Kidney (tissue), 14 donors: ENCODE data around the gene MOB3B. TPM values are rescaled to one million over a fixed set of nuclear protein-coding genes. Genes with fewer than 3 reads are reported as not detected.

Experiments used
- DNase-seq, 5 donors: peaks; one replicate each; pipeline ENCODE4 v3.0.0-alpha.2; 2013 to 2020
- FAIRE-seq: peaks from 2 replicates; lab custom pipeline; 2012; peaks lifted over from hg19 to GRCh38; lab: Jason Lieb, UNC
- H3K27ac ChIP-seq, 2 donors: one replicate each; pipeline ENCODE4 v1.7.0; 2013; ENCODE audit warnings: low read depth in 2 of 2, low read length in 2 of 2, inconsistent platforms in 1 of 2
- H3K27me3 ChIP-seq: one replicate; pipeline ENCODE4 v1.7.1; 2013; ENCODE audit warnings: low read length, inconsistent platforms; ENCODE audit not compliant: control insufficient read depth, insufficient read depth
- H3K36me3 ChIP-seq, 3 donors: one replicate each; pipeline versions ENCODE4 v1.7.0 to v1.7.1; 2013; ENCODE audit warnings: low read length in 3 of 3, control low read depth in 1 of 3, inconsistent platforms in 1 of 3; ENCODE audit not compliant: insufficient read depth in 3 of 3, control insufficient read depth in 2 of 3
- H3K4me1 ChIP-seq, 3 donors: one replicate each; pipeline versions ENCODE4 v1.7.0 to v1.7.1; 2013; ENCODE audit warnings: low read length in 3 of 3, inconsistent platforms in 1 of 3, low read depth in 1 of 3; ENCODE audit not compliant: control insufficient read depth in 2 of 3, insufficient read depth in 2 of 3
- H3K4me3 ChIP-seq, 3 donors: one replicate each; pipeline versions ENCODE4 v1.7.0 to v1.8.1; 2013; ENCODE audit warnings: low read length in 3 of 3, control low read depth in 1 of 3, inconsistent platforms in 1 of 3
- H3K9ac ChIP-seq, 3 donors: one replicate each; pipeline versions ENCODE4 v1.7.0 to v1.7.1; 2013; ENCODE audit warnings: low read length in 3 of 3, control low read depth in 1 of 3, inconsistent platforms in 1 of 3
- H3K9me3 ChIP-seq, 3 donors: one replicate each; pipeline versions ENCODE4 v1.7.0 to v1.7.1; 2013; ENCODE audit warnings: low read length in 3 of 3, control low read depth in 1 of 3, inconsistent platforms in 1 of 3; ENCODE audit not compliant: control insufficient read depth in 2 of 3, insufficient read depth in 1 of 3
- CTCF ChIP-seq: IDR thresholded peaks from 3 replicates; pipeline ENCODE4 v1.5.1; 2012; ENCODE audit warnings: mild to moderate bottlenecking, moderate library complexity, borderline replicate concordance; ENCODE audit not compliant: insufficient read depth; ENCODE audit errors: extremely low read depth
- intact Hi-C: fragments of 100-400 bp; cut with DNase I; formaldehyde crosslinking; loops from one replicate; pipeline ENCODE4 v1.11.1; 2022
- polyA plus RNA-seq: library from polyadenylated mRNA; stranded (reverse); fragments of 350-450 nt; fragmentation: Illumina TruSeq; extraction: RNeasy Lipid Tissue Mini Kit (QIAGEN cat#74804); gene quantifications from one replicate; pipeline ENCODE4 v1.2.3, GENCODE V29; 2014; ENCODE audit warnings: low read depth, low replicate concordance; ENCODE audit not compliant: insufficient read depth
- total RNA-seq: library from RNA; stranded (reverse); fragmentation: NEBNext Ultra II Directional; extraction: Animal tissue kit (Norgen Biotek cat#: 25700); gene quantifications from one replicate; pipeline ENCODE4 v1.2.1, GENCODE V29; 2021
- donor health status: control.
- donor health status: control.
- donor health status: control.
- donor health status: control.
- donor health status: control.
- donor health status: DM: yes; HTN: yes; CAD: no.
- donor health status: Normal renal cell carcinoma (clear cell type).

MOB3B gene
- total and polyA plus RNA-seq, 2 donors from 2014 or later, result 5.9 to 22.5 TPM

GRCh38 chr9:27404661-27405060, 125.0 kb downstream of the MOB3B start:
- no peaks in the 10 kb centered on the region for H3K9me3 ChIP-seq
- no peaks in the 10 kb centered on the region for H3K4me1 ChIP-seq
- H3K36me3 ChIP-seq, result no peaks in the 10 kb centered on the region
- intact Hi-C loops, result no loop called here
- TF ChIP-seq CTCF, result no peak
- H3K27ac ChIP-seq, result no peak overlapping the region
- no peak overlapping the region for H3K4me3 ChIP-seq
- no peak for DNase-seq
- FAIRE-seq, result no peak
- H3K27me3 ChIP-seq, result no peaks in the 10 kb centered on the region
- no peak overlapping the region for H3K9ac ChIP-seq

GRCh38 chr9:27402626-27403025, 127.0 kb downstream of the MOB3B start:
- TF ChIP-seq CTCF, result no peak
- no peaks in the 10 kb centered on the region for H3K9me3 ChIP-seq
- H3K4me3 ChIP-seq, result no peak overlapping the region
- H3K36me3 ChIP-seq, result no peaks in the 10 kb centered on the region
- H3K27me3 ChIP-seq, result no peaks in the 10 kb centered on the region
- no peak overlapping the region for H3K9ac ChIP-seq
- H3K27ac ChIP-seq, result no peak overlapping the region
- intact Hi-C loops, result no loop called here
- no peaks in the 10 kb centered on the region for H3K4me1 ChIP-seq
- FAIRE-seq (no peak), DNase-seq (no peak)

GRCh38 chr9:27400334-27400880, 129.2 kb downstream of the MOB3B start:
- no peak overlapping the region for H3K9ac ChIP-seq
- H3K4me3 ChIP-seq, result no peak overlapping the region
- H3K27me3 ChIP-seq, result no peaks in the 10 kb centered on the region
- no peak for TF ChIP-seq CTCF
- FAIRE-seq, result no peak
- H3K4me1 ChIP-seq, result no peaks in the 10 kb centered on the region
- no peaks in the 10 kb centered on the region for H3K36me3 ChIP-seq
- intact Hi-C loops, result no loop called here
- H3K9me3 ChIP-seq, result no peaks in the 10 kb centered on the region
- no peak overlapping the region for H3K27ac ChIP-seq
- peak in 2 of 5 donors; percentile 73 to 79 for DNase-seq
